Measurements from ENCODE around the gene TRAF3IP3. TPM values are rescaled to one million over a fixed set of nuclear protein-coding genes. Genes with fewer than 3 reads are reported as not detected.
A peak's percentile ranks its signal among the peaks of the same experiment; 100 is the strongest.

TRAF3IP3 gene
- total RNA-seq, 4 donors from 2014 or later = 1.2 to 10.3 (median 1.9) TPM

DNA sequence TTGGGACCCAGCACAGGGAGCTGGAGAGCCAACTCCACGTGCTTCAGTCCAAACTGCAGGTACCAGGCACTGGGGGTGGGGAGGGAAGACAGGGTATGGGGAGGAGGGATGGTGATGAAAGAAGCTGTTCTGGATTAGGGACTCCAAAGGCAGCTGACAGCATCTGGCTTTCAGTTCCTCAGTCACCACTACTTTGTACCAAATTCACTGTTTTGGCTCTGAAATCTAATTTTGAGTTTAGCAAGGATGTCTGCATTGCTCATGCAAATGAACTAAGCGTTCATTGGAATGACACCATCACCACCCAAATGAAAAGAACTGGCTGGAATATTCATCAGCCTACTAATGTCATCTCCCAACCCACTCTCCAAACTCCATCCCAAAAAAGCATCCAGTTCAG is 19.8 kb downstream of the TRAF3IP3 start:
- TF ChIP-seq, protein P1, sequence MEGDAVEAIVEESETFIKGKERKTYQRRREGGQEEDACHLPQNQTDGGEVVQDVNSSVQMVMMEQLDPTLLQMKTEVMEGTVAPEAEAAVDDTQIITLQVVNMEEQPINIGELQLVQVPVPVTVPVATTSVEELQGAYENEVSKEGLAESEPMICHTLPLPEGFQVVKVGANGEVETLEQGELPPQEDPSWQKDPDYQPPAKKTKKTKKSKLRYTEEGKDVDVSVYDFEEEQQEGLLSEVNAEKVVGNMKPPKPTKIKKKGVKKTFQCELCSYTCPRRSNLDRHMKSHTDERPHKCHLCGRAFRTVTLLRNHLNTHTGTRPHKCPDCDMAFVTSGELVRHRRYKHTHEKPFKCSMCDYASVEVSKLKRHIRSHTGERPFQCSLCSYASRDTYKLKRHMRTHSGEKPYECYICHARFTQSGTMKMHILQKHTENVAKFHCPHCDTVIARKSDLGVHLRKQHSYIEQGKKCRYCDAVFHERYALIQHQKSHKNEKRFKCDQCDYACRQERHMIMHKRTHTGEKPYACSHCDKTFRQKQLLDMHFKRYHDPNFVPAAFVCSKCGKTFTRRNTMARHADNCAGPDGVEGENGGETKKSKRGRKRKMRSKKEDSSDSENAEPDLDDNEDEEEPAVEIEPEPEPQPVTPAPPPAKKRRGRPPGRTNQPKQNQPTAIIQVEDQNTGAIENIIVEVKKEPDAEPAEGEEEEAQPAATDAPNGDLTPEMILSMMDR (IDR thresholded peaks at IDR 0.05) = no peak
- no peak for TF ChIP-seq POLR2A (IDR thresholded peaks at IDR 0.05)
- WGBS, 2 donors = 46 to 67% methylated on average over 2 of the region's 2 CpGs
- DNase-seq = no peak
- Histone ChIP-seq H3K4me3 (no peak overlapping the region), H3K9me3 (no peaks in the 10 kb centered on the region), H3K27me3 (no peaks in the 10 kb centered on the region), H3K27ac (no peak overlapping the region), H3K36me3 (peaks cover 0 to 7% (median 0%) of the 10 kb centered on the region in 3 donors), H3K4me1 (peaks cover 0 to 12% (median 0%) of the 10 kb centered on the region in 3 donors)
- intact Hi-C loops (cut with DNase I) = no loop called here

DNA sequence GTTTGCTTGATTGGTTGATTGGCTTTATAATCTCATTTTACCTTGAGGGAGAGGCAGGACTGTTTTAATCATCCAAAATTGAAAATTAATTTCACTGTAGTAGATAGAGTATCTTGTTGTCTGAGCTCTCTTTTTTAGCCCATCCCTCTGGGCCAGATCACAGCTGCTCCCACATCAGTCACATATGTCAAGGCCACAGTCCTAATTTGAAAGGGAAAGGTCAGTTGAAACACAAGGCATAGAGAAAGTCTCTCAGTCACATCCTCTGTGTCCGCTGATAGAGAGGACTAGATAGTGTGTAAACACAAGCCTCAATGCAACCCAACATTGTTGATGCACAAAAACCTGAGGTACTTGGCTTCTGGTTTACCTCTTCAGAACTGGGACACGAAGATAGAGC is 21.7 kb downstream of the TRAF3IP3 start:
- intact Hi-C loops (cut with DNase I) = no loop called here

DNA sequence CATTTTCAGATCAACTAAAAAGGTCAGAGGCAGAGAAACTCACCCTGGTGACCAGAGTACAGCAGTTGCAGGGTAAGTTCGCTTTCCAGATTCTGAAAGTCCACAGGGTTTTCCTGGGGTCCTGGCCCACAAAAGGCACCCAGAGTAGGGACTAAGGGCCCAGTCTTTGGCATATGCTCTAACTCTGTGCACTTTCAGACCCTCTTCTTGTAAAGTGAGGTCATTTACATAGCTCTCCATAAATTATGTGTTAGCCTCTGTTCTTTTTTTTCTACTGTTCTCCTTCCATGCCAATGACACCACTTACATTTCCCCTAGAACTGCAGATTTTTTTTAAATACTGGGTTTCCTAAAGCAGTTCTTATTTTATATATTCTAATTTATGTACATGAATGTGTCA is 22.2 kb downstream of the TRAF3IP3 start:
- TF ChIP-seq, protein P1 (IDR thresholded peaks at IDR 0.05) = no peak
- TF ChIP-seq POLR2A (IDR thresholded peaks at IDR 0.05) = no peak
- WGBS, 2 donors = 91 to 100% methylated on average over 1 of the region's 1 CpG
- DNase-seq = no peak

More for the DNA sequence above, 21.7 kb downstream of the TRAF3IP3 start:
- Histone ChIP-seq H3K4me1 (no peaks in the 10 kb centered on the region), H3K36me3 (peaks cover 0 to 22% (median 0%) of the 10 kb centered on the region in 3 donors), H3K27me3 (no peaks in the 10 kb centered on the region), H3K27ac (no peak overlapping the region), H3K9me3 (no peaks in the 10 kb centered on the region), H3K4me3 (no peak overlapping the region)
- TF ChIP-seq, protein P1 (IDR thresholded peaks at IDR 0.05) = no peak
- TF ChIP-seq POLR2A (IDR thresholded peaks at IDR 0.05) = no peak
- WGBS, 2 donors = 95 to 96% methylated on average over 2 of the region's 2 CpGs
- DNase-seq = no peak

DNA sequence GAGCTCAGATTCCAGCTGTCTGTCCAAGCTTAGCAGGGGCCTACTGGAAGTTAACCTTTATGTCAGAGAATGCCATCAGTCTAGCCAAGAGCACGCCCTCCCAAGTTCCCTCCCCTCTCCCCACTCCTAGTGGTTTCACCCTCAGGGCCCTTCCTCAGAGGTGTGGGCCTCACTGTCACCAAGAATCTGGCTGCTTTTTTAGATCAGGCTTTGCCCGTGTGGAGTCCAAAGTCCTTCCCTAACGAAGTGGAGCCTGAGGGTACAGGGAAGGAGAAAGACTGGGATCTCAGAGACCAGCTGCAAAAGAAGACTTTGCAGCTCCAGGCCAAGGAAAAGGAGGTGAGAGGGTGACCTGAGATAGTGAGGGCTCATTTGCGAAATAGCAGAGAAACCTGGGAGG is 24.4 kb downstream of the TRAF3IP3 start:
- no peaks in the 10 kb centered on the region for H3K9me3 ChIP-seq
- H3K27me3 ChIP-seq = no peaks in the 10 kb centered on the region
- peaks cover 8 to 19% (median 9%) of the 10 kb centered on the region in 3 donors for H3K4me1 ChIP-seq
- peaks cover 0 to 31% (median 0%) of the 10 kb centered on the region in 3 donors for H3K36me3 ChIP-seq
- 66 to 82% methylated on average over 4 of the region's 4 CpGs for WGBS, 2 donors
- TF ChIP-seq, protein P1 (IDR thresholded peaks at IDR 0.05) = no peak
- no peak for TF ChIP-seq POLR2A (IDR thresholded peaks at IDR 0.05)
- no peak for DNase-seq
- no peak overlapping the region for H3K4me3 ChIP-seq
- H3K27ac ChIP-seq = no peak overlapping the region
- intact Hi-C loops (cut with DNase I) = no loop called here

More for the DNA sequence above, 22.2 kb downstream of the TRAF3IP3 start:
- peaks cover 0 to 26% (median 0%) of the 10 kb centered on the region in 3 donors for H3K36me3 ChIP-seq
- intact Hi-C loops (cut with DNase I) = no loop called here
- no peak overlapping the region for H3K27ac ChIP-seq
- no peaks in the 10 kb centered on the region for H3K27me3 ChIP-seq
- H3K9me3 ChIP-seq = no peaks in the 10 kb centered on the region
- H3K4me3 ChIP-seq = no peak overlapping the region
- H3K4me1 ChIP-seq = peaks cover 0 to 2% (median under 1%) of the 10 kb centered on the region in 3 donors

DNA sequence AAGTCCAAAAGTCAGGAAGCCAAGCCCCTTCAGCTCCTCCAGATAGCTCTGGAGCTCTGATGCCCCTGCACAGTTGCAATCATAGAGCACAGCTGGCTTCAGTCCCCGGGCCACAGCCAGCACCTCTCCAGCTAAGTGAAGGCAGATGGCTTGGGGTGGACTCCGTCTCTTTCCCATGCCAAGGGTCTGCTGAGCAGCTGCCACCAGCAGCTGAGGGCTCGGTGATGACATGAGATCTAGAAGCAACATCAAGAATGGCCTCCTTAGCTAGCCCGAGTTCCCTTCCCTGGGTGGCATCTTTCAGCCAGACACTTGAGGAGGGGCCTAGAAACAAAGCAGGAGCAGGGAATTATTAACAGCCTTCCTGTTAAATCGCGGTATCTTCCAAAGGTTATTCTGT is 27.5 kb downstream of the TRAF3IP3 start:
- Histone ChIP-seq H3K4me1 (peaks cover 22 to 51% (median 26%) of the 10 kb centered on the region in 3 donors), H3K4me3 (peak overlapping the region in 3 of 4 donors; percentile 65 to 78 (median 68)), H3K36me3 (peaks cover 0 to 56% (median 0%) of the 10 kb centered on the region in 3 donors), H3K9me3 (no peaks in the 10 kb centered on the region), H3K27me3 (no peaks in the 10 kb centered on the region), H3K27ac (peak overlapping the region in 2 of 4 donors; percentile 92 to 94)
- no peak for DNase-seq
- intact Hi-C loops (cut with DNase I) = no loop called here
- TF ChIP-seq, protein P1 (IDR thresholded peaks at IDR 0.05) = no peak
- TF ChIP-seq POLR2A (IDR thresholded peaks at IDR 0.05) = no peak
- 35 to 52% methylated on average over 4 to 5 of the region's 6 CpGs for WGBS, 2 donors

All from esophagus squamous epithelium (tissue), 5 donors.